ENCODE data around the gene KRT37.

DNA sequence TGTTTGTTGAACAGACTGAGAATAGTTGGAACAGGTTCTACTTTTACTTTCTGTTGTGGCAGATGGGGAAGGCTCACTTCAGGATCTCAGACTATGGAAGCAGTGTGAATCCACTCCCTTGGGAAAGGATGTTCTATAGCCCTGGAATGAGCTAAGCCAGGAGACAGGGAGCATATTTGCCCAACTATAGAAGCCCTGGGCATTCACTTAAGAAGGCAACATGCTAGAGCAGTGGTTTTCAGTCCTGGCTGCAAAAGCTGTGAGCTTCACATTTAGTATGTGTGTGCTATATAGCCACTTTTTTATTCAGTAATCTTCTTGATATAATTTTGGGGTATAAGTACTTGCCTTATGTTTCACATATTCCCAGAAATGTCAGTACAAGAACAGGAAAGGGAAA, 44.0 kb upstream of the KRT37 start:
- TF ChIP-seq POLR2AphosphoS5 (IDR thresholded peaks at IDR 0.05), result no peak
- TF ChIP-seq, protein P1, sequence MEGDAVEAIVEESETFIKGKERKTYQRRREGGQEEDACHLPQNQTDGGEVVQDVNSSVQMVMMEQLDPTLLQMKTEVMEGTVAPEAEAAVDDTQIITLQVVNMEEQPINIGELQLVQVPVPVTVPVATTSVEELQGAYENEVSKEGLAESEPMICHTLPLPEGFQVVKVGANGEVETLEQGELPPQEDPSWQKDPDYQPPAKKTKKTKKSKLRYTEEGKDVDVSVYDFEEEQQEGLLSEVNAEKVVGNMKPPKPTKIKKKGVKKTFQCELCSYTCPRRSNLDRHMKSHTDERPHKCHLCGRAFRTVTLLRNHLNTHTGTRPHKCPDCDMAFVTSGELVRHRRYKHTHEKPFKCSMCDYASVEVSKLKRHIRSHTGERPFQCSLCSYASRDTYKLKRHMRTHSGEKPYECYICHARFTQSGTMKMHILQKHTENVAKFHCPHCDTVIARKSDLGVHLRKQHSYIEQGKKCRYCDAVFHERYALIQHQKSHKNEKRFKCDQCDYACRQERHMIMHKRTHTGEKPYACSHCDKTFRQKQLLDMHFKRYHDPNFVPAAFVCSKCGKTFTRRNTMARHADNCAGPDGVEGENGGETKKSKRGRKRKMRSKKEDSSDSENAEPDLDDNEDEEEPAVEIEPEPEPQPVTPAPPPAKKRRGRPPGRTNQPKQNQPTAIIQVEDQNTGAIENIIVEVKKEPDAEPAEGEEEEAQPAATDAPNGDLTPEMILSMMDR (IDR thresholded peaks at IDR 0.05 in 8 of 11, conservative IDR thresholded peaks at IDR 0.05 in 3 of 11), result no peak

Measured in spleen (tissue), 7 donors.